GM12873 (cell line): ENCODE measurements around the gene PCBD1.

Source experiments
- TF ChIP-seq, protein P1 (sequence below): IDR thresholded peaks from 2 replicates; pipeline ENCODE4 v1.5.1; 2012; ENCODE audit warnings: low read depth, mild to moderate bottlenecking, moderate library complexity, low read length, control low read depth; ENCODE audit not compliant: insufficient read depth; ENCODE audit errors: missing control alignments

The PCBD1 gene

DNA sequence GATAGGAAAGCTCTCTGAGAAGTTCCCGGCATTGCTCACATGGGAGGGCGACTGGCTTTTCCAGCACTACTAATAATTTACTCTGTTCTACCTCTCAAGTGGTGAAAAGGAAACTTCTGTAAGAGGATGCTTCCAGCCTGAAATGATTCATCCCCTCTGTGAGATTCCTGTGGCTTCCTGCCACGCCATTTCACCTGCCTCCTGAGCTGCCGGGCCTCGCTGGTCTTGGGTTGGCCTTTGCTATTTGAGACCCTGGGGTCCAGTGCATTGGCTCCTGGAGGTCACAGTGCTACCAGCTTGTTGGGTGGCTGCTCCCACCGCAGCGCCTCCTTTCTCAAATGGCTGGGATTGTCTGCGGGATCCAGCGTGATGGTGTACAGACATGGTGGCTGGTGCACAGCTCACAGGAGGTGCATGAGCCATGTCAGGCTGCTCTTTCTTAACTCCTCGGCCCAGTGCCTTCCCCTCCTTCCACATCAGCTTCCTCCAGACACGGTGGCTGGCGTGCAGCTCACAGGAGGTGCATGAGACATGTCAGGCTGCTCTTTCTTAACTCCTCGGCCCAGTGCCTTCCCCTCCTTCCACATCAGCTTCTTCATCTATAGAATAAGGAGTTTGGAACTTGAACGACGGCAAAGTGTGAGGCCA, 42.9 kb upstream of the PCBD1 start:
- TF ChIP-seq, protein P1, sequence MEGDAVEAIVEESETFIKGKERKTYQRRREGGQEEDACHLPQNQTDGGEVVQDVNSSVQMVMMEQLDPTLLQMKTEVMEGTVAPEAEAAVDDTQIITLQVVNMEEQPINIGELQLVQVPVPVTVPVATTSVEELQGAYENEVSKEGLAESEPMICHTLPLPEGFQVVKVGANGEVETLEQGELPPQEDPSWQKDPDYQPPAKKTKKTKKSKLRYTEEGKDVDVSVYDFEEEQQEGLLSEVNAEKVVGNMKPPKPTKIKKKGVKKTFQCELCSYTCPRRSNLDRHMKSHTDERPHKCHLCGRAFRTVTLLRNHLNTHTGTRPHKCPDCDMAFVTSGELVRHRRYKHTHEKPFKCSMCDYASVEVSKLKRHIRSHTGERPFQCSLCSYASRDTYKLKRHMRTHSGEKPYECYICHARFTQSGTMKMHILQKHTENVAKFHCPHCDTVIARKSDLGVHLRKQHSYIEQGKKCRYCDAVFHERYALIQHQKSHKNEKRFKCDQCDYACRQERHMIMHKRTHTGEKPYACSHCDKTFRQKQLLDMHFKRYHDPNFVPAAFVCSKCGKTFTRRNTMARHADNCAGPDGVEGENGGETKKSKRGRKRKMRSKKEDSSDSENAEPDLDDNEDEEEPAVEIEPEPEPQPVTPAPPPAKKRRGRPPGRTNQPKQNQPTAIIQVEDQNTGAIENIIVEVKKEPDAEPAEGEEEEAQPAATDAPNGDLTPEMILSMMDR, result no peak

DNA sequence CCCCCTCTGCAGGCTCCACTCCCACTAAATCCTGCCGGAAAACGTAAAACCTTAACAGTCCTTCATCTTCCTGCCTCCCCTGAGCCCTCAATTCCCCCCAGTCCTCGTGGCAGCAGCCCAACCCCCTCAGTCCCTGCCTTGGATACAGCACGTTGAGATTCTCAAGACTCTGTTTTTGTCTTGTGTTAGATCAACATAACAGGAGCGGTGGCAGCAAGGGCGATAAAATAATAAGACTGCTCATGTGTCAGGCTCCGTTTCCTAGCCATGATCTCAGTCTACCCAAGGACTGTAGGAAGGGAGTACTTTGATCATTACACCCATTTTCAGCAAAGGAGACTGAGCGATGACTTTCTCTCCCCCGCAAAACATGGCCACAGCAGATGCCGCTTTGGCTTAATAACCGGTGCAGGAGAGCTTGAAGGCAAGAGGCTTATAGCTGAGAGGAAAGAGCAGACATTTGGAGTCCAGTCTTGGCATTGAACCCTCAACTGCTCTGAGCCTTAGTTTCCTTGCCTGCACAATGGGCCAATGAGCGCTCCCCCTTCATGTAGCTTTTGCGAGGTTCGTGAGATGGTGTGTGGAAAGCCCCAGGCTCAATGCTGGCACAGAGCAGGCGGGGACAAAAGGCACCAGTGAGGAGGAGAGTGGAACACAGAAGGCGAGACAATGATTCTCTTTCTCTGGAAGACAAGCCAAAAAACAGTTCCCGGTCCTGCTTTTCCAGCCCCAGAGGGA, 42.1 kb upstream of the PCBD1 start:
- TF ChIP-seq, protein P1, result no peak

DNA sequence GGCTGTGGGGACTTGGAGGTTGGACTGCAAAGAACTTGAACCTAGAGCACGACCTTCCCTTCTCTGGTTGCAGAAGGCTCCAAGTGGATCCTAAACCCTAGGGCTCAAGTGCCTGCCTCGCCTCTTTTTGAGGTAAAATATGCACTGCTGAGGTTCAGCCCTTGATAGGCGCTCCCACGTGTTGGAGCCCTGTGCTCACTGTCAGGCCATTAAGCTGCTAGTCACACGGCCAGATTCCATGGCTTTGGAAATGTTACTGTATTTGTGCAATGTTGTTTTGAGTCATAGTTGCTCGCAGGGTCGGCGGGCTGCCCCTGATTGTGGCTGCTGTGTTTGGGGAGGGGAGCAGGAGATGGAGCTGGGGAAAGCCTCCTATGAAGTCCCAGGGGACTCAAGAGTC, 39.8 kb upstream of the PCBD1 start:
- TF ChIP-seq, protein P1, result no peak

DNA sequence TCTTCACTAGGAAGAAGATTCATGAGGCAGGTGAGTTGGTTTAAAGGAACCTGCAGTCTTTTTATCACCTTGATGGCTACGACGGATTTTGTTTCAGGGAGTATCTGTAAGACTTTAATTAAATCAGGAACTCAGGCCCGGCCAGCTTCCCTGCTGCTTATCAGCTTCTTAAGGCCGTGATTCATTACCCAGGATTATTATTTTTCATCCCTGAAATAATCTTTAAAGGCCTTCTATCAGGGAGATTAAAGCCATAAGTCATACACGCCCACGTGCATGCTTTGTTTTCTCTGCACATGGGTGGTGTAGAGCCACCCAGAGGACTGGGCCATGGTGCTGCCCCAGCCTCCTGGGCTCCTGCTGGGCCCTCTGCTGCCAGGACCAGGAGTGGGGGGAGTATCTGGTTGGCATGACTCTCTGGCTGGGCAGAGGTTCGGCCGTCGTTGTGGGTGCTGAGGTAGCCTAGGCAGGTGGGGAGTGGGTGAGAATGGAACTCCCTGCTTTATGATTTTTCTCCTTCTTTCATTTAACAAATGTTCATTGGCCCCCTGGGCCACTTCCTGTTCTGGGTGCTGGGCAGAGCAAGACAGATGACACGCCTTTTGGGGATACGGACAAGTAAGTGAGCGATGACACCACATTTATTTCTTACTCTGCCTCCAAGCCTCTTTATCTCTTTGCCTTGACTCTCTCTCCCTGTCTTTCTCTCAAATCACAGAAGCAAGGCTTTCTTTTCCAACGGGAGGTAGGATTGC, 39.0 kb upstream of the PCBD1 start:
- TF ChIP-seq, protein P1, result no peak

DNA sequence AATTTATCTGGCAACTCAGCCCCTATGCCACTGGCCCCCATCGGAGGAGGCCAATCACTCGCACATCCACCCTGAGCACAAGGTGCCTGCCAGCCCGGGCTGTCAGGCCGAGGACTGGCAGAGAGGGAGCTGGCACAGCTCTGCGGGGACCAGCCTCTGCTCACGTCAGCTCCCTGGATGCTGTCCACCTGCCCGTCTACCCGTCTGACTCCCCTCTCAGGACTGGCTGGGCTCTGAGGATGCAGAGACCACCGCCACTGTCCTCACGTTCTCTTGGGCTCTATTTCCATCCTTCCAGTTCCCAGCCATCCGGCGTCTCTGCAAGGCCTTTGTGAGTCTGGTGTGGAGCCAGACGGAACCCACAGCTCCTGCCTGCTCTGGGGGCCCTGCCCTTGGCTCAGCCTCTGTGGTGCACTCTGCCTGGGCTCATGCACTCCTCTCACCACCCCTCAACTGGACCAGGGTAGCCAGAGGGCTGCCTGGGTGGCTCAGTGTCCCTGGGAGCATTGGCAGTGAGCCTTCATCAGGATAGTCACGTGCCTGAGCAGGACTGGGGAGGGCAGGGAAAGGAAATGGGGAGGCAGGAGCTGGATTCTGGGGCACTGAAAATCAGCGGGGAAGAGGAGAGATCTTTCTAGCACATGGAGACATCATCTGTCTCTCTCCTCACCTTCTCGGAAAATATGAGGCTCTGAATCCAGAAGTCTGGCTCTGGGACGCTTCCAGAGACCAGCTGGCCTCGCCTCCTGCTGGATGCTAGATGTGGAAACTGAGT, 38.0 kb upstream of the PCBD1 start:
- TF ChIP-seq, protein P1, result no peak

DNA sequence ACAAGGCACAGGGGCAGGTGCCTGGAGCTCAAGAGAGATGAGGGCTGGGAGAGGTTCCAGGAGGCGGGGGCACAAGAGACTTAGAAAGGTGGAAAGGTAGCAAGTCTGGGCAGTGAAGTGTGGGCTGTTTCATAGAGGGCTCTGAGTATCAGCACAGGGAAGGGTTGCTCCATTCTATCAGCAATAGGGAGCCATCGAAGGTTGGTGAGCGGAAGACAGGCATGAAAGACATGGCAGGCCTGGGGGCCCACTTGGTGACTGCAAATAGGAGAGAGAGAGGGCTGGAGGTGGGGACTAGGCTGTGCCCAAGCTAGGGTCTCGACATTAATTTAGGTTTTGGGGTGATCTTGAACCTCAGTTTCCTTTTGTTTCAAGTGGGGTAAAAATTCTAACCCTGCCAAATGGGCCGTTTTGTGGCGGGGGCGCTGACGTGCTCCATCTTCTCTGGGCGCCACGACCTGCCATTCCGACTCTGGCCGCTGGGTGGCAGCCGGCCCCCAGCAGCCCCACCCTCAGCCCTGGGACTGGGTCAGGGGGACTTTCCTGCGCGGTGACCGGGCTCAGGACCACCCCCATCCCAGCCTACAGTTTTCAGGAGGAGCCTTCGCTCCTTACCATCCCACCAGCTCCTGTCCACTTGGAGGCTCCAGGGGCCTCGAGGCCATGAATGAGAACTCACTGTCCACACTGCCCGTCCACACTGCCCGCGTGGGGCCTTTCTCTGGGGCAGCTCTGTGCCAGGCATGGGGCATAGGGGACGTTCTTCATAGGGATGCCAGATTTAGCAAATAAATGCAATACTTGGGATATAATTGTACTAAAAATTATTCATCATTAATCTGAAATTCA, 37.2 kb upstream of the PCBD1 start:
- TF ChIP-seq, protein P1, result peak; percentile 91
